Subcutaneous adipose tissue (tissue), 4 donors: Measurements from ENCODE around the gene RAI1. TPM values are rescaled to one million over a fixed set of nuclear protein-coding genes. Genes with fewer than 3 reads are reported as not detected.

Experiments used
- CTCF ChIP-seq: fragments of 450-650 bp; IDR thresholded peaks from one replicate; pipeline ENCODE4 v1.5.1; 2016; ENCODE audit warnings: low read depth, mild to moderate bottlenecking, control low read depth, antibody characterized with exemption, moderate library complexity
- total RNA-seq, 4 donors: library from RNA; depleted of rRNA; stranded (reverse); fragments of >200 nt; gene quantifications; one replicate each; pipeline ENCODE4 v1.1.0, GENCODE V29; 2016

RAI1 gene
- total RNA-seq, 4 donors from 2014 or later: 4.1 to 20.0 (median 7.5) TPM

DNA sequence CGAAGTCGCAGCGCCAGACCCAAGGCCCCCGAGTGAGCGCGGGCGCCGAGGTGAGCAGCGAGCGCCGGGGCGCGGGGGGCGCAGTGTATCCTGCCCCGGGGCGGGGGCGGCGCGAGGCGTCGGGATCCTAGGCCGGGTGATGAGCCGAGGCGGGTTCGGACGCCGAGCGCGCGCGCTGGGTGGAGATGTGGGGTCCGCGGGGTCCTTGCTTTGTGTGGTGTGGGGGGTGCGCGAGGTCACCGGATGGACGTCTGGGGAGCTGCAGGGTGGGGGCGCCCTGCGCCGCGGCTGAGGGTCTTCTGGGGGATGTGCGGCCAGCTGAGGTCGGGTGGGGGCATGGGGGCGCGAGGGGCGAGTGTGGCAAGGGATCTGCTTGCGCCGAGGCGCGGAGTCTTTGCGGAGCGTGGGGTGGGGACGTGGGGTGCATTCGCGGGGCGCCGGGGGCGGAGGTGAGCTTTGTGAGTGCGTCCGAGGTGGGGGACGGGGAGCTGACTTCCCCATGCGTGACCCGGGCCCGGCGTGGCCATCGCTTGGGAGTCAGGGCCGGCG lies 560 bp downstream of the RAI1 start:
- no peak for TF ChIP-seq CTCF

GRCh38 chr17:17682293-17682736 lies 1.1 kb downstream of the RAI1 start:
- TF ChIP-seq CTCF: no peak

GRCh38 chr17:17682737-17683680 lies 1.8 kb downstream of the RAI1 start:
- no peak for TF ChIP-seq CTCF

GRCh38 chr17:17683710-17684365 lies 2.6 kb downstream of the RAI1 start:
- no peak for TF ChIP-seq CTCF

DNA sequence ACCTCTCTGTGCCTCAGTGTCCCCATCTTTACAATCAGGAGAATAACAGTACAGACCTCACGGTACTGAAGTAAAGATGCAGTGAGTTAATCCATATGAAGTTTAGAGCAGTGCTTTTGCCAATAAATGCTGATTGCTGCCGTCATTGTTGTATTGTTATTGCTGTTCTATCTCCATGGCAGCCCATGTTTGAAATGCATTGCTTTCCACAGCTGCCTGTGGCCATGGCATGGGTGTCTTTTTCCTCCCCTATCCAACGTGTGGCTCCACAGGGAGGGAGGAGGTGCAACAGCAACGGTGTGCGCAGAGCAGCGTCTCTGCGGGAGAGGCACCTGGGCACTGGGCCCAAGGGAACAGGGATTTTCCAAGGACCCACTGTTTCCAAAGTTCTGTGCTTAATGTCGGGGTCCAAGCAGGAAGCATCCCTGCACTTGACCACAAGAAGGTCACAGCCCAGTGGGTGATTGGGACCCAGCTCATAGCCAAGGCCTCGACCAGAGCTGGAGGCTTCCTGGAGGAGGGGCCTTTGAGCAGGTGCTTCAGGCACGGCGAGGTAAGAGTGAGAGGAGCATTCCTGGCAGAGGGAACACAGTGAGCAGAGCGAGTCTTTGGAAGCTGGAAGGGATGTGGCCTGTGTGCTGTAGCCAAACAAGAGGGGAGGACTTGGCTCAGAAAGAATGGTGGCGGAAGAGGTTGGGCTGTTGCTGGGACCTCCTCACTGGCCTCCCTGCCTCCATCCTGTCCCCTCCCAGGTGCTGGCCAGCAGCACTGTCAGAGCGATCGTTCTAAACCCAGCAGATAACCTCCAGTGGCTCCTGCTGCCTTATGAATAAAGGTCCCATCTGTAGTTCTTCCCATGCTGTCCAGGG lies 3.9 kb downstream of the RAI1 start:
- no peak for TF ChIP-seq CTCF

- TF ChIP-seq CTCF: no peak
Measured at GRCh38 chr17:17685775-17686291, 4.6 kb downstream of the RAI1 start.
